Measurements from ENCODE around the gene PCYOX1L. TPM values are rescaled to one million over a fixed set of nuclear protein-coding genes. Genes with fewer than 3 reads are reported as not detected.

PCYOX1L gene
- total RNA-seq, 3 donors from 2014 or later: 3.1 to 5.9 (median 4.2) TPM

GRCh38 chr5:149366169-149366729 is 8.4 kb downstream of the PCYOX1L start:
- intact Hi-C loops (cut with DNase I, micrococcal nuclease): loop anchor here in 1 of 2 donors (10.0 kb wide), 2 partner anchors 69 to 199 kb away; no protein-coding TSS in a partner anchor

GRCh38 chr5:149367249-149367971 is 9.6 kb downstream of the PCYOX1L start:
- ATAC-seq: peak; percentile 79
- peaks cover 5% of the 10 kb centered on the region for H3K4me1 ChIP-seq (ENCODE audit: low read depth)
- H3K36me3 ChIP-seq (ENCODE audit: low read depth): no peaks in the 10 kb centered on the region
- DNase-seq: peak in 2 of 3 donors; percentile 56 to 73
- no peak overlapping the region for H3K4me3 ChIP-seq
- intact Hi-C loops (cut with DNase I, micrococcal nuclease): loop anchor here in 1 of 2 donors (10.0 kb wide), 2 partner anchors 67 to 197 kb away; no protein-coding TSS in a partner anchor
- TF ChIP-seq CTCF (IDR thresholded peaks at IDR 0.05): peak; percentile 41
- no peaks in the 10 kb centered on the region for H3K9me3 ChIP-seq

More at GRCh38 chr5:149366169-149366729, 8.4 kb downstream of the PCYOX1L start:
- H3K36me3 ChIP-seq (ENCODE audit: low read depth): no peaks in the 10 kb centered on the region
- H3K9me3 ChIP-seq: no peaks in the 10 kb centered on the region
- H3K4me1 ChIP-seq (ENCODE audit: low read depth): peaks cover 5% of the 10 kb centered on the region
- no peak overlapping the region for H3K4me3 ChIP-seq
- TF ChIP-seq CTCF (IDR thresholded peaks at IDR 0.05): no peak
- DNase-seq: no peak
- ATAC-seq: no peak

GRCh38 chr5:149367972-149368645 is 10.3 kb downstream of the PCYOX1L start:
- no peak for TF ChIP-seq CTCF (IDR thresholded peaks at IDR 0.05)
- intact Hi-C loops (cut with DNase I, micrococcal nuclease): loop anchor here in 1 of 2 donors (10.0 kb wide), 2 partner anchors 67 to 197 kb away; no protein-coding TSS in a partner anchor
- Histone ChIP-seq H3K9me3 (no peaks in the 10 kb centered on the region), H3K4me1 (ENCODE audit: low read depth) (peaks cover 5% of the 10 kb centered on the region), H3K36me3 (ENCODE audit: low read depth) (no peaks in the 10 kb centered on the region), H3K4me3 (no peak overlapping the region)
- DNase-seq (no peak), ATAC-seq (no peak)

GRCh38 chr5:149370878-149371277 is 13.0 kb downstream of the PCYOX1L start:
- Histone ChIP-seq H3K4me1 (ENCODE audit: low read depth) (peaks cover 5% of the 10 kb centered on the region), H3K4me3 (no peak overlapping the region), H3K9me3 (no peaks in the 10 kb centered on the region), H3K36me3 (ENCODE audit: low read depth) (no peaks in the 10 kb centered on the region)
- intact Hi-C loops (cut with DNase I, micrococcal nuclease): loop anchor here in 1 of 2 donors (2.0 kb wide), 1 partner anchor 54 kb away; no protein-coding TSS in a partner anchor
- no peak for TF ChIP-seq CTCF (IDR thresholded peaks at IDR 0.05)
- ATAC-seq: no peak
- DNase-seq: no peak

- H3K36me3 ChIP-seq (ENCODE audit: low read depth): no peaks in the 10 kb centered on the region
- DNase-seq: peak in 2 of 3 donors; percentile 74 to 77
- ATAC-seq: peak; percentile 87
- H3K9me3 ChIP-seq: no peaks in the 10 kb centered on the region
- intact Hi-C loops (cut with DNase I, micrococcal nuclease): loop anchor here in 1 of 2 donors (2.0 kb wide), 1 partner anchor 55 kb away; no protein-coding TSS in a partner anchor
- H3K4me3 ChIP-seq: no peak overlapping the region
- H3K4me1 ChIP-seq (ENCODE audit: low read depth): peaks cover 5% of the 10 kb centered on the region
- TF ChIP-seq CTCF (IDR thresholded peaks at IDR 0.05): peak; percentile 42
Measured at GRCh38 chr5:149371296-149371962, 13.6 kb downstream of the PCYOX1L start.

Measured in mucosa of descending colon (tissue), 3 donors.